Measurements from ENCODE around the gene RAD9A. TPM values are rescaled to one million over a fixed set of nuclear protein-coding genes. Genes with fewer than 3 reads are reported as not detected.

The RAD9A gene
- total RNA-seq, 1 experiment from 2014 or later = 6.2 TPM

DNA sequence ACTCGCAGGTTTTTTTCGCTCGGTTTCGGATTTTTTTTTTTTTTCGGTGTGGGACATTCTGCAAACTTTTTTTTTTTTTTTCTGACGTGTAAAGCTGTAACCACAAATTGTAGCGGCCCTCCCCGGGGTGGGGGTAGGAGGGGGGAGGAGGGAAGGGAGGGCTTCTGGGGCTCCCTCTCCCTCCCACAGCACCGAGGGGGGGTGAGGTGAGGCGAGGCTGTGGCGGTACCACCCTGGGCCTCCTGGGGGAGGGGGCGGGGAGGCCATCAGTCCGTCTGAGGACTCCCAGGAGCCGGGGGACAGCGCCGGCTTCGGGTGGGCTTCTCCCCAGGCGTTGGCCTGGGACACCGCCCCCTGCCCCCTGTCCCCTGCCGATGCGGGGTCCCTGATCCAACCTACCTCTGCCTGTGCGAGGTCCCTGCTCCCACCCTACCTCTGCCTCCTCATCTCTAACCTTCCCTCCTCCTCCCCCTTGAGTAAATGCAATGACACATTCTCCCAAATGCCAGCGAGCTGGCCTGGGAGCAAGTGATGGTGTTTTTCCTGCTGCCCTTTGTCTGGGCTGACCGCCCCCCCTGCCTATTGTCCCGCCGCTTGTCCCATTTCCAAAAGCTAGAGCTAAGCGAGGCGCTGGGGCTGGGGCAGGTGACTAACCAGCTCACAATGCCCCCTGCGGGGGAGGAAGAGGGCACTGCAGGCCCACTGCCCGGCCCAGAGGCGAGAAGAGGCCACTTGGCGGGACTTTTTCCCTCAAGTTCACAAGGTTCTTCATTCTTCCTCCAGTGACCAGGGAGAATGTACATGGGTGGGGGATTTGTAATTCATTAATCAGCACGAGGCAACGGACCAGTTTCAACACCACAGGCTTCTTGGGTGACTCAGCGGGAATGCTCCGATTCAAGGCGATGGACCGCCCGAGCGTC is 17.9 kb upstream of the RAD9A start:
- DNase-seq (ENCODE audit: low spot score) = peak; percentile 99

DNA sequence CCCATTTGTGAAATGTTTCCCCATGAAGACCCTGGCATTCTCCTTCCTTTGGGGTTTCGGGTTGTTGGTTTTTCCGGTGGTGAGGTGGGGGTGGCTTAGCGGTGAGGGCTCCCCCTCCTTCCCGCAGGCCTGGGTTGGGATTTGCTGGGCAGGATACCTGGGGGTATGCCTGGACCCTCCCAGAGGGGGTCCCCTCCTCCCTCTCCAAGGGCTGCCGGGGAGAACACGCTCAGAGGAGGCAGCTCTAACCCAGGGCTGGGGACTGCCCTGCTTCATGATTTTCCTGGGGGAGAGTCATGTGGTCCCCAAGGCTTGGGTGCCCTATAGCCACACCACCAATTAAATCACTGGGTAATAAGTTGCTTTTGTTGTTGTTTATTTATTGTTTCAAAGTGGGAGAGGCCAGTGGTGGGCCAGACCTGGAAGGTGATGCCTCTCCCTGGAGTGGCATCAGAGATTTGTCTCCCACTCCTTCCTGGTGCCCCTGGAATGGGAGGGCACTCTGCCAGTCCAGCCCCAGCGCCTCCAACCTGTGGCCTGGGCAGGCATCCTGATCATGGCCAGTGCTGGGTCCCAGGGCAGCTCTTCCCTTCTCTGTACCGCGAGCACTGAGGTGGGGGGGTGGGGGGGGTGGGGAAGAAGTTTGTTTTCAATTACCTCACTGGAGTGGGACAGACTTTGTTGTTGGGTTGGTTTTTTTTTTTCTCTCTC is 17.1 kb upstream of the RAD9A start:
- DNase-seq (ENCODE audit: low spot score) = peak; percentile 63

DNA sequence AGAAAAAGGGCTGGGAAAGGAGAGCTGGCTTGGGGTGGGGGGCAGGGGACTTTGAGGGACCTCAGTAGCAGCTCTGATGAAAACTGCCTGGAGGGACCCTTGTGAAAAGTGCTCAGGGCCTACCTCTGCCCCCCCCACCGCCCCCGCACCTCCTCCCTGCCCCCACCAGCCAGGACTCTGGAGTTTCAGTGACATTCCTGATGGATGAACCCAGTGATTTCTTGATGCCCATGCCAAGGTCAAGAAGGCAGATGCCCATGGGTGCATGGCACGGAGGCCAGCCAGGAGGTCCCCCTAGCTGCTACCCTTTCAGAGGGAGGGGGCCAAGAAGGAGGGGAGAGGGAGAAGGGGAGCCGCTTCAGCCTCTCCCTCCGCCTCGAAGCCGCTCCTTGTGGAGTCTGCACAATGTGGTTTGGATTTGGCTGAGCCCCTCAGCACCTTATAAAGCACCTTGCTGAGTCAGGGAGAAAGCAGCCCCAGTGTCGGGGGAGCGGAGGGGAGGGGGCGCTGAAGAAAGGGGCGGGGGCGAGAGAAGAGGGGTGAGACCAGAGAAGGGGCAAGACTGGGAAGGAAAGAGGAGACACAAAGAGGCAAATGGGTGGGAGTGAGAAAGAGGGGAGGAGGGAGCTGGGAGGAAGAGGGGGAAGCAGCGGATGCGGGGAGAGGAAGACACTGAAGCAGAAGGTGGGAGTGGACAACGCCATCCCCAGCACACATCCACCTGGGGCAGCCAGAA is 16.3 kb upstream of the RAD9A start:
- no peak for DNase-seq (ENCODE audit: low spot score)

DNA sequence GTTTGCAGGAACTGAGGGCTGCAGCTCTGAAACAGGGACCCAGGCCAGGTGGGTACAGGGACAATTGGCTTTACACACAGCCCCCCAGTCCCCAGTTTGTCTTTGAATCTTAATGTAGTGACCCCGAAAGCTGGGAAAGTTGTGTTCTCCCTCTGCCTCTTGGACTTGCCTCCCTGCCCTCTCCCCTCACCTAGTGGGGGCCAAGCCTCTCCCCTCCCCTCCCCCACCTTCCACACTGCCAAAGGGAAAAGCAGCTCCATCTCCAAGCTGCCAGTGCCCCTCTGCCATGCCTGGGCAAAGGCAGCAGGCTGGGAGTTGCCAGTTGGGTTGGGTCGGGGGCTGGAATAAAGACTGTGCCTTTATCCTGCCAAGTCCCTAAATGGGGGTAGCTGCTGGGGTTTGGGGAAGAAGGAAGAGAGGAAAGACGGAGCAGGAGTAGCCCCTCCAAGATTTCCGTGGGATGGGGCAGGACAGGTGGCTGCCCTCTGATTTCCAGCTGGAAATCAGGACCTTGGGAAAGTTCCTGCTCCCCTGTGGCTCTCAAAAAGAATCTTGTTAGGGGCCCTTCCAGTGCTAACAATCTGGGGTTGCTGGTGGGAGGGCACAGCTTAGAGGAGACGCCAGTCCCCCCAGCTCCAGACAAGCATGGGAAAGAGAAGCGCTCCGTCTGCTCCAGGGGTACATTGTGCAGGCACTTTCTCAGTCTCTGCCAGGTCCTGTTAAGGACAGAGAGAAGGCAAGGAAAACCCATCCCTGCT is 15.5 kb upstream of the RAD9A start:
- DNase-seq (ENCODE audit: low spot score) = no peak

DNA sequence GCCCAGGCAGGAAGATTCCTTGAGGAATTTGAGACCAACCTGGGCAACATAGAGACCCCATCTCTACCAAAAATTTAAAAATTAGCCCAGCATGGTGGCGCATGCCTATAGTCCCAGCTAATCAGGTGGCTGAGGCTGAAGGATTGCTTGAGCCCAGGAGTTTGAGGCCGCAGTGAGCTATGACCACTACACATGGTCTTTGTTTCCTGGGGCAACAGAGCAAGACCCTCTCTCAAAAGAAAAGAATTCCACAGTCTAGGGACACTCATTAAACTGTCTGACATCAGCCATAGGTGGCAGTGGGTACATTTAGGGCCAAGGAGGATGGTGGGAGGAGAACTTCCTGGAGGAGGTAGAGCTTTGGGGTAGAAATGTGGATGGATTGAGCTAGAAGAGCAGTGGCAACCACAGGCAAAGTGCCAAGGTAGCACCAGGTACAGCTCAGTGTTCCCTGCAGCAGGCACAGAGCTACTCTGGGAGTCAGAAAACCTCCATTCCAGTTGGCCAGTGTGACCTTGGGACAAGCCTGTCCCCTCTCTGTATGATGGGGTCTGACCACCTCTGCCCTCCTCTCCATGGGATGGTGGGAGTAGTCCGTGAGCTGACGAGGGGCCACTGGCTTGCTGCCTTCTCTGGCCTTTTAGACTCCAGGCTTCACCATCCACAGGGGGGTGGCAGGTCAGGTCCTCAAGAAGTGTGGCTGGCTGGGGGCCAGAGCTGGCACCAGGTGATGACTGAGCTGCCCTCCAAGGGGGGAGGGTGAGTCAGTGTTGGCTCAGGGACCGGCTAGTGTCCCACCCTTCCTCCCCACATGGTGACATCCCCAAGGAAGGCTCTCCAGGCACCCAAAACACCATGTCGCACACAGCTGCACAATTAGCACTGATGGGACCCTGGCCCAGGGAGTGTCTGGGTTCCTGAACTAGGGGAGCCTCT is 14.6 kb upstream of the RAD9A start:
- DNase-seq (ENCODE audit: low spot score) = no peak

DNA sequence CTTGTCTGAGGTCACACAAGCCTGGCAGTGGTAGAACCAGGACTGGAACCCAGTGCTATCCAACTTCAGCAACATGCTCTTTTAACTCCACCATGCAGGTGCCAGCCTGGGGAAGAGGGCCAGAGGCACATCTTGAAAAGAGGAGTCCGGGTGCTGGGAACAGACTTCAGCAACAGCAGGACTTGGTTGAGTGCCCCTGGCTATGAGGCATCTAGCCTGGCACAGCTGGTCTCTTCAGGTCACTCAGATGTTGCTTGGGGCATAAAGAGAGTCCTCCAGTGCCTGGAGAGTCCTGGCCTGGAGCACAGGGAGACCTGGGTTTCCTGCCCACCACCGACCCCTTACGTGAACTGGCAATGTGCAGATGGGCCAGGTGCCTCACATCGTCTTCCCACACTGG is 13.2 kb upstream of the RAD9A start:
- DNase-seq (ENCODE audit: low spot score) = no peak

DNA sequence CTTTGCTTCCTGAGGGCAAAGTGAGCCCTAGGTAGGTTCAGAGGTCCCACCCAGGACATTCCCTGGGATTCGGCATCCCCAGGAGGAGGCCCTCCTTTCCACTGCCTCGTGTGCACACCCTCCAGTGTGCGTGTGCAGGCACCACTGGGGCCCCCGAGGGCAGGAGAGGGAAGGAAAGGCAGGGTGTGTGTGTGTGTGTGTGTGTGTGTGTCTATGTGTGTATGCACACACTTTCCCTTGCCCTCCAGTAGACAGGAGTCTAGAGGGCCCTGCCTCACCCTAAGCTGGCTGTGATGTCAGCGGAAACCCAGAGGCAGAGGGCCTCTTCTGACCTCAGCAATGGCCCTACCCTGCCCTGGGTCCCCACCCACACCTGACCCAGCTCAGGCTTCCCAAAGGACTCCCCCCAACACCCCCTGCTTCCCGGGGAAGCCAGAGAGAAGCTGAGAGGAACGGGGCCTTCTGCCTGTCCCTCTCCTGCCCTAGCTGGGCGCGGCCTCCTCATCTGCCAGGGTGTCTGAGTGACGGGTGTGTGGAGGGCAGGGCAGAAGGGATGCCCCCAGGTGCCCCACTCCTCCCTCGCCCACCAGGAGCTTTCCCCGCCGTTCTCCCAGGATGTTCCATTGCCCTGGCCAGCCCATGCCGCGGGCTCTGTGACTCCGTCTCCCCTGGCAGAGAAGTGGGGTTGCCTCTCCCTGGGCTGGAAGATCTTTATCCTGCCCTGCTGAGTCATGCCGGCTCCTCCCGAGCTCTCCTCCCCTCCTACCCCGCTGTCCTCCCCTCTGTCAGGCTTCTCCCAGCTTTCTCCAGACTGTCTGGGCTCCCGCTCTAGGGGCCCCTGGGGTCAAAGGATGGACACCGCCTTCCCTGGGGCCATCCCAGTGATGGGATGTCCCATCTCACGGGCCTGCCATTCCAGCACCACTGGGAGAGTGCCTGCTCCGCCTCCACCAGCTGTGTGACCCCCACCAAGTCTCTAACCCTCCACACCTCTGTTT is 12.4 kb upstream of the RAD9A start:
- DNase-seq (ENCODE audit: low spot score) = peak; percentile 81

DNA sequence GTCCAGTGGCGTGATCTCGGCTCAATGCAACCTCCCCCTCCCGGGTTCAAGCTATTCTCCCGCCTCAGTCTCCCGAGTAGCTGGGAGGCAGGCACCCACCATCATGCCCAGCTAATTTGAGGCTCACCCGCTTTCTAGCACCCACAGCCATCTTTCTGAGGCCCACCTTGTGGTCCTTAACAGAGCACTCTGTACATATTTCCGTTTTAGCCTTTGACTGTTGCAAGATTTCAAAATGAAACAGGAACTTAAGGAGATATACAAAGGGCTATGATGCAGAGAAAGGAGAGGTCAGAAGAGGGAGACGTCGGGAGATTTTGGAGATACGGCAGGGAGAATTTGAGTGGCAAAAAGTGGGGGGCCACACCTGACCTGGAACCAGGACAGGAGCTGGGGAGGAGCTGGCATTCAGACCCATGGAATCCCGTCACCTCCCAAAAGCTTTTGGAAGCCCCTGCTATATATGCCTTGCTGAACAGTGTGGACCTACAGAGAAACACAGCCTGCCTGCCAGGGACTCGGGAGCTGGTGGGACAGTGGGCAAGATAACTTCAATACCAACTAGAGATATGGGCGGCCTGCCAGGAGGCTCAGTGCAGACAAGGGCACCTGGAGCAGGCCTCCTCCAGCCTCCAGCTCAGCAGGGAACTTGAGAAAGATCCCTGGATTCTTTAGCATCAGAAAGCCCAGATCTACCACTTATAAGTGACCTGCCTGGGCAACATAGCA is 10.4 kb upstream of the RAD9A start:
- DNase-seq (ENCODE audit: low spot score) = no peak

DNA sequence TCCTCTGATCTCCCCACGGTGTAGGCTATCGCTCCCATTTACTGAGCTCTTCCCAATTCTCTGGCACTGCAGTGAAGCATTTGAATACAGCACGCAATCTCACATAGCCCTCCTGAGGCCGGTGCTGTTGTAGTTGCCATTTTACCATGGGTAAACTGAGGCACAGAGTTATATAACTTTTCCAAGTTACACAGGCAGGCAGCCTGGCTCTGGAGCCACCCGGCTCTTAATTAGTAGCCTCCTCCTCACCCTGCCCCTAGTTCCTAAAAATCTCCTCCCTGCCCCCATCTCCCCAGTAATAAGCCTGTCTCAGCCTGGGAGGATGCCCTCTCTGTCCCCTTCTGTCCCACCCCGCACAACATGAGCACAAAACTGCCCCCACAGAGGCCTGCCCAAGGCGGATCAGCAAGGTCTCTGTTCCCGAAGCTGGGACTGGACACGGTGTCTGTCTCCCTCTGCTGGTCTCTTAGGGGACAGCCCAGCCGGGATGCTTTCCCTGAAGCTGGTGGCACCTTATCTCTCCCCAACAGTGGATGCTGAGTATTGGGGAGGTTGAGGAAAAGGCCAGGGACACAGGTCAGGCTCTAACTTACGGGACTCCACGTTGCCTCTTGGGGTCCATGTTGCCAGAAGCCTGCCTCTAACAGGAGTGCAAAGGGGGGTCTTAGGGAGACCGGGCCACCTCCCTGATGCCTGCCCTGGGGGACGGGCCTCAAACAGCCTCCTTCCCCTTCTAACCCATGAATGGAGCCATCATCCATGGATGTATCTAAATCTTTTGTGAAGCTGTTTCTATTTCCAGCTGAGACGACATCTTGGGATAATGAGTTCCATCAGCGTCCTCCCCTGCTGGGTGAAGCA is 9.3 kb upstream of the RAD9A start:
- DNase-seq (ENCODE audit: low spot score) = peak; percentile 72

DNA sequence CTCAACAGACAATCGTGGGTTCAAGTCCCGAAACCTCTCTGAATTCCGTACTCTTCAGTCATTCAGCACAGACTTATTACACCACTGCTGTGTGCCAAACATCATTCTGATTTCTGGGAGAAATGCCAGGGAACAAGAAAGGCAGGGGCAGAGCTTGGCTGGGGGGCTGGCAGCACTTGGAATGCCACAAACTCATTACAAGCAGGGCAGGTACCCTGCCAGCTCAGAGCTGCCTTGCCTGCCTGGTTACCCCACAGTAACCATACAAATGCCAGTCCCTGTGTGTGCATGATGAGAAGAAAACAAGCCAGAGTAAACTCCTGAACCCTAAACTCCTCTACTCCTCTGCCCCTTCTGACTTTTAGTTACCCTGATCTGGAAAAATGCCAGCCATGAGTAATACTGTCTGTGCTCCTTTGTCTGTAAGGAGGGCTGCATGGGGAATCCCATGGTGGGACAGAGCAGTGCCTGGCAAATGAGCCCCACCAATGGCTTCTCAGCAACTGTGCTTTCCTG is 6.9 kb upstream of the RAD9A start:
- DNase-seq (ENCODE audit: low spot score) = peak; percentile 74

DNA sequence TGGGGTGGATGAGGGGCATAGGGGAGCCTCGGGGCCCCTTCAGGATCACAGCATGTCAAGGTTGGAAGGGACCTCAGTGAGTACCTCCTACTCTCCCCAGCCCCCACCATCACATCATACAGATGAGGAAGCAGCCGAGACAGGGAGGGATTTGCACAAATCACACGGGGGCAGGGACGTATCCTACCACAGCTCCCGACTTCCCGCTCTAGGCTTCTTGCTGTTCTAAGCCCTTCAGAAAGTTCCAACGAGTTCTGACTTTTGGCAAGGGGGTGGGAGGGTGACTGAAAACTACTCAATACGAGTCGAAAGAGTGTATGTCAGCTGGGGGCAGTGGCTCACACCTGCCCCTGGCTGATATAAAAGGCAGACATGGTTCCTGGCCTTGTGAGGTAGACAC is 4.7 kb upstream of the RAD9A start:
- DNase-seq (ENCODE audit: low spot score) = no peak

DNA sequence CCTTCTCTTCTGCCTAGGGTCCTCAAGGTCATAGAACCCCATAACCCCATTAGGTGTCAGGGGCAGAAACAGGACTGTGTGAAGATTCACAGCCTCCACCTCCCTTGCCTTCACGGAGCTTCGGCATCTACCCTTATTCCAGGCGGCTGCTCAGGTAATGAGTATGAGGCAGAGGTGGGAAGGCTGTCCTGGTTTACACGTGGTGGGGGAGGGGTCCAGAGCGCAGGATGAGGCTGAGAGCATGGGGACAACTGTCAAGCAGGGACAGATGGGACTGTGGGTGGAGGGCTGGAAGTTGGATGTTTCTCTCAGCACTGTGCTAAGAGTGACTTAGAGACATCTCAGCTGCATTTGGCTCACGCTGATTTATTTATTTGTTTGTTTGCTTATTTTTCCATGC is 4.3 kb upstream of the RAD9A start:
- DNase-seq (ENCODE audit: low spot score) = no peak

DNA sequence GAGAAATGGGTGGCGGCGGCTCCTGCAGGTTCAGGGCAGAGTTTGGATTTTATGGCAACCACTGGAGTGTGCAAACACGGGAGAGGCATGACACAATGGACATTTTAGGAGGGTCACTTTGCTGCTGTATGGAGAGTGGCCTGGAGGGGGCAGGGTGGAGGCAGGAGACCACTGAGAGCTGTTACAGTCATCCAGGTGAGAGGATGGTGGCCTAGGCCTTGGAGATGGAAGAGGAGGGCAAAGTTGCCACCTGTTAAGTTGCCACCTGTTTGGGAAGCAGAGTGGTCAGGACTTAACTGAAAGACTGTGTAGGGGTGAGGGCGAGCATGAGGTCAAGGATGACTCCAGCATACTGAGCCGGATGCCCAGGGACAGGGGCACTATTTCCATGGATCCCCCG is 2.3 kb upstream of the RAD9A start:
- DNase-seq (ENCODE audit: low spot score) = no peak

DNA sequence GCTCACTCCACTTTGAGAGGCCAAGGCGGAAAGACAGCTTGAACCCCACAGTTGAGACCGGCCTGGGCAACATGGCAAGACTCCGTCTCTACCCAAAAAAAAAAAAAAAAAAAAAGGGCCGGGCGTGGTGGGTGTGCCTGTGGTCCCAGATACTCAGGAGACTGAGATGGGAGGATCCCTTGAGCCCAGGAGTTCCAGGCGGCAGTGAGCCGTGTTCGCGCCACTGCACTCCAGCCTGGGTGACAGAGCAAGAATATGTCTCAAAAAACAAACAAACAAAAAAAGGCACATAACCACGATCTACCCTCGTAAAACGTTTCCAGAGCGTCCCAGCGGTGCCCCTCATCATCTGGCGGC is 861 bp upstream of the RAD9A start:
- no peak for DNase-seq (ENCODE audit: low spot score)

DNA sequence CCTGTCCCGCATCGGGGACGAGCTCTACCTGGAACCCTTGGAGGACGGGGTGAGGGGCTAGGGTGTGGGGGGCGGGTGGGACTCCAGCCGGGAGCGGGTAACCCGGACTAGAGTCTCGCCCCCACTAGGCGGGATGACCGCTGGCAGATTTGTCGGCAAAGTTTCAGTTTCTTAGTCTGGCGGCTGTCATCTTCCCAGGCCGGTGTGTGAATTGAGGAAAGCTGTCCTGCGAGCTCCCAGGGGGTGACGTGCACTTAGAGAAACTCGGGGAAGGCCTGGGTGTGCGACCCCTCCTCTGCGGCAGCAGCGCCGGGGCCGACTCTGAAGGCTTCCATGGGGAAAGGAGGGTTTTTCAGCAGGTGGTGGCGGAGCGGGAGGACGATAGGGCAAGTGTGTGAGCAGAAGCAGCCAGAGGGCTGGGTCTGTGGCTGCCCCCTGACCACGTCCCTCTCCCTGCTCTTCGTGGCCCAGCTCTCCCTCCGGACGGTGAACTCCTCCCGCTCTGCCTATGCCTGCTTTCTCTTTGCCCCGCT is 463 bp downstream of the RAD9A start:
- no peak for DNase-seq (ENCODE audit: low spot score)

DNA sequence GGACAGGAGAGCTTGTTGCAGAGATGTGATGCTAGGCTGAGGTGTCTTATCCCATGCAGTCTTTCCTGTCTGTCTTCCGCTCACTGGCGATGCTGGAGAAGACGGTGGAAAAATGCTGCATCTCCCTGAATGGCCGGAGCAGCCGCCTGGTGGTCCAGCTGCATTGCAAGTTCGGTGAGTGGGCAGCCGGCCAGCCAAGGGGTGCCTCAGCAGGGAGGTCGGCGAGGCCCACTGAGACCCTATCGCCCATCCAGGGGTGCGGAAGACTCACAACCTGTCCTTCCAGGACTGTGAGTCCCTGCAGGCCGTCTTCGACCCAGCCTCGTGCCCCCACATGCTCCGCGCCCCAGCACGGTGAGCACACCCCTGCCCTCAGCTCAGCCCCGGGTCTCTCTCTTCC is 1.7 kb downstream of the RAD9A start:
- no peak for DNase-seq (ENCODE audit: low spot score)

DNA sequence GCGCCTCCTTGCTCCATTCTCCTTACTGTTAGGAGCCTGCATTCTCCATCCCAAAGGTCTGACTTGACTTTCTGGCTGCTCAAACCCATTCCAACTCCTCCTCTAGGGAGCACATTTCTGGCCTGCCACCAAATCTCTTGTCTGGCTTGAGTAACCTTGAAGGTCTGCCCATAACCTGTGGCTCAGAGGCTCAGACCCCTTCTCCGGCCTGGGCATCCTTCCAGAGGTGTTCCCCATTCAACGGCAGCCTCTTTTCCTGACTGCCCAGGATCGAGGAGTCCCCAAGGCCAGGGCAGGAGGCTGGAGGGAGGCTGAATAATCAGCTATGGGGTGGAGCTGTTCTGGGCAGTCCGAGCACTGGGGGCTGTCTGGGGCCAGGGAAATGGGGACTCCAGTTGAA is 2.2 kb downstream of the RAD9A start:
- no peak for DNase-seq (ENCODE audit: low spot score)

Data from A172 (cell line).